HCT116 (cell line): Measurements from ENCODE around the gene DHRSX.

Source experiments
- ATF3 ChIP-seq: IDR thresholded peaks from 2 replicates; pipeline ENCODE4 v1.6.1; 2012
- CTCF ChIP-seq, 3 experiments: fragments of 200-600 bp in 1 of 3; sonication (generic) in 1 of 3; IDR thresholded peaks in 2 of 3; conservative IDR thresholded peaks in 1 of 3; 2 replicates each; pipeline ENCODE4 v1.5.1; 2012 to 2017; ENCODE audit warnings: low read depth in 2 of 3, low read length in 2 of 3, antibody characterized with exemption in 1 of 3, borderline replicate concordance in 1 of 3, control low read depth in 1 of 3, mild to moderate bottlenecking in 1 of 3, mixed read lengths in 1 of 3, mixed run types in 1 of 3, moderate library complexity in 1 of 3; ENCODE audit not compliant: insufficient read depth in 1 of 3
- EGR1 ChIP-seq: IDR thresholded peaks from 2 replicates; pipeline ENCODE4 v1.6.1; 2012; ENCODE audit warnings: low read depth
- EZH2 ChIP-seq: fragments of 200-600 bp; sonication (generic); IDR thresholded peaks from 2 replicates; pipeline ENCODE4 v1.6.1; 2017; ENCODE audit warnings: antibody characterized with exemption, mixed run types
- EZH2phosphoT487 ChIP-seq: fragments of 200-600 bp; IDR thresholded peaks from 2 replicates; pipeline ENCODE4 v1.6.1; 2018; ENCODE audit warnings: antibody characterized with exemption, borderline replicate concordance
- MAX ChIP-seq: IDR thresholded peaks from 2 replicates; pipeline ENCODE4 v1.6.1; 2012
- POLR2A ChIP-seq: IDR thresholded peaks from 2 replicates; pipeline ENCODE4 v1.7.0; 2011; ENCODE audit warnings: borderline replicate concordance; ENCODE audit not compliant: insufficient read depth, insufficient read length; ENCODE audit errors: extremely low read depth
- POLR2AphosphoS5 ChIP-seq: IDR thresholded peaks from 2 replicates; pipeline ENCODE4 v1.6.1; 2011; ENCODE audit warnings: mild to moderate bottlenecking, low read depth, low read length, moderate library complexity
- RAD21 ChIP-seq: IDR thresholded peaks from 2 replicates; pipeline ENCODE4 v1.6.1; 2012; ENCODE audit warnings: low read depth, mild to moderate bottlenecking
- ZFX ChIP-seq: fragments of 450-650 bp; IDR thresholded peaks from 2 replicates; pipeline ENCODE4 v1.6.1; 2017
- ZNF274 ChIP-seq: fragments of 200-500 bp; sonication (Bioruptor generic); IDR thresholded peaks from 2 replicates; pipeline ENCODE4 v1.6.1; 2014; ENCODE audit warnings: mild to moderate bottlenecking, low read depth, low read length, inconsistent platforms

- no peak for TF ChIP-seq EZH2phosphoT487
- peak; percentile 23; the same call in 1 of the 2 replicates for TF ChIP-seq RAD21
- no peak for TF ChIP-seq POLR2A
- peak in 1 of 3 experiments; percentile 9; a peak in 1 of 6 replicates for TF ChIP-seq CTCF (IDR thresholded peaks at IDR 0.05 in 2 of 3, conservative IDR thresholded peaks at IDR 0.05 in 1 of 3; ENCODE audit: borderline replicate concordance in 1 of 3, insufficient read depth in 1 of 3, low read depth in 2 of 3, low read length in 2 of 3)
- TF ChIP-seq MAX, result no peak
- TF ChIP-seq ZNF274, result no peak
- TF ChIP-seq EZH2, result no peak
- TF ChIP-seq POLR2AphosphoS5, result peak; percentile 18; the same call in 1 of the 2 replicates
- TF ChIP-seq ATF3, result no peak
- no peak for TF ChIP-seq EGR1
- peak; percentile 48 for TF ChIP-seq ZFX
Measured at GRCh38 chrX:2500091-2500802, 529 bp downstream of the DHRSX start.
